H1 (cell line): ENCODE measurements around the gene DCUN1D3. TPM values are rescaled to one million over a fixed set of nuclear protein-coding genes. Genes with fewer than 3 reads are reported as not detected.

ENCODE experiments used
- POLR2AphosphoS5 ChIP-seq: IDR thresholded peaks from 2 replicates; pipeline ENCODE4 v1.6.1; 2011; ENCODE audit warnings: low read depth, low read length
- SIN3A ChIP-seq, 2 experiments: IDR thresholded peaks in 1 of 2; conservative IDR thresholded peaks in 1 of 2; 2 replicates each; pipeline ENCODE4 v1.6.1; 2011 to 2012; ENCODE audit warnings: low read length in 2 of 2, improper control_type of control experiment in 1 of 2, low read depth in 1 of 2, mild to moderate bottlenecking in 1 of 2
- SIX5 ChIP-seq: IDR thresholded peaks from 2 replicates; pipeline ENCODE4 v1.6.1; 2011; ENCODE audit warnings: mild to moderate bottlenecking, low read depth, low read length
- SRF ChIP-seq: IDR thresholded peaks from 2 replicates; pipeline ENCODE4 v1.6.1; 2011; ENCODE audit warnings: mild to moderate bottlenecking, low read depth, low read length, moderate library complexity
- polyA plus RNA-seq, 7 experiments: library from polyadenylated mRNA; depleted of rRNA in 3 of 7; stranded (reverse) in 5 of 7; unstranded in 2 of 7; fragments of >200 nt in 5 of 7; fragments of 200-250 nt in 2 of 7; gene quantifications; 1 replicate in 5 of 7; 2 replicates in 1 of 7; 4 replicates in 1 of 7; pipeline versions ENCODE4 v1.2.1 to v1.2.3, GENCODE V29; 2011 to 2013; ENCODE audit warnings: missing spikeins in 2 of 7, mixed read lengths in 2 of 7
- total RNA-seq: library from RNA; stranded (reverse); fragmentation: NEBNext Ultra II Directional; extraction: Animal tissue kit (Norgen Biotek cat#: 25700); gene quantifications from 2 replicates; pipeline ENCODE4 v1.2.1, GENCODE V29; 2021

The DCUN1D3 gene
- total and polyA plus RNA-seq, 2 of the 8 experiments (the other 6 are each of a cell fraction or from before 2014, with no cell fraction given) = 3.5 to 18.2 TPM

- no peak for TF ChIP-seq POLR2AphosphoS5
- no peak for TF ChIP-seq SIN3A (conservative IDR thresholded peaks at IDR 0.05 in 1 of 2, IDR thresholded peaks at IDR 0.05 in 1 of 2; ENCODE audit: low read depth in 1 of 2, low read length in 2 of 2)
- TF ChIP-seq SIX5 = no peak
- no peak for TF ChIP-seq SRF
Measured at GRCh38 chr16:20873331-20873730, 26.8 kb downstream of the DCUN1D3 start (continued).
